Measurements from ENCODE around the gene ASTN1. TPM values are rescaled to one million over a fixed set of nuclear protein-coding genes. Genes with fewer than 3 reads are reported as not detected.

Gene ASTN1
- total and polyA plus RNA-seq, 2 of the 4 experiments (the other 2 are of a cell fraction), result under 0.01 to 0.07 TPM

GRCh38 chr1:177077734-177078499 lies 86.6 kb downstream of the ASTN1 start:
- no peaks in the 10 kb centered on the region for H3K9me3 ChIP-seq (ENCODE audit: control insufficient read depth, insufficient read depth, low read length)
- H3K4me3 ChIP-seq (ENCODE audit: insufficient read depth, low read depth, low read length), result no peak overlapping the region
- no peak overlapping the region for H3K23ac ChIP-seq (ENCODE audit: low read depth, low read length)
- no peak overlapping the region for H4K91ac ChIP-seq (ENCODE audit: insufficient read depth, low read depth, low read length)
- H3K27ac ChIP-seq (ENCODE audit: insufficient read depth, low read length), result no peak overlapping the region
- no peaks in the 10 kb centered on the region for H4K20me1 ChIP-seq (ENCODE audit: insufficient read depth, low read length)
- WGBS, 2 experiments (ENCODE audit: extremely low coverage in 2 of 2, insufficient read length in 1 of 2), result 27% methylated on average over 2 of the region's 4 CpGs; no CpG with 5 or more reads in 1 of the 2 experiments
- dilution Hi-C loops (cut with HindIII; ENCODE audit: low sequenced_read_pairs, unreplicated experiment) (no loop called here), intact Hi-C loops (cut with micrococcal nuclease) (no loop called here), in situ Hi-C loops (cut with MboI; ENCODE audit: low sequenced_read_pairs) (no loop called here)
- DNase-seq (no peak), ATAC-seq (ENCODE audit: low read depth) (no peak)
- no peak overlapping the region for H2BK15ac ChIP-seq (ENCODE audit: low read depth, low read length)
- CTCF ChIA-PET, result no interaction called here
- BruUV-seq (replicated peaks), result no TSS peak
- no peak overlapping the region for H2AFZ ChIP-seq (replicated peaks; ENCODE audit: low read length, poor library complexity)
- H2AK9ac ChIP-seq (replicated peaks; ENCODE audit: low read depth, low read length, poor library complexity), result no peak overlapping the region
- H3K9ac ChIP-seq (ENCODE audit: low read depth, low read length), result no peak overlapping the region
- POLR2A ChIA-PET (ENCODE audit: unreplicated experiment), result no interaction called here
- no peak overlapping the region for H2BK5ac ChIP-seq (ENCODE audit: low read depth, low read length, poor library complexity, severe bottlenecking)
- no peak overlapping the region for H3K14ac ChIP-seq (replicated peaks; ENCODE audit: low read depth, low read length)
- H3K79me1 ChIP-seq (ENCODE audit: low read depth in 1 of 2, low read length in 2 of 2), result no peaks in the 10 kb centered on the region
- H3K4ac ChIP-seq (ENCODE audit: low read depth, low read length), result no peak overlapping the region
- H4K5ac ChIP-seq (ENCODE audit: low read depth, low read length), result no peak overlapping the region
- no peak overlapping the region for H3K4me2 ChIP-seq (ENCODE audit: low read depth, low read length)
- H3K4me1 ChIP-seq (ENCODE audit: control insufficient read depth, insufficient read depth, low read length), result no peaks in the 10 kb centered on the region
- no peaks in the 10 kb centered on the region for H3K36me3 ChIP-seq (ENCODE audit: control insufficient read depth, insufficient read depth, low read length)
- H3K27me3 ChIP-seq (ENCODE audit: control insufficient read depth, insufficient read depth, low read length), result no peaks in the 10 kb centered on the region
- TF ChIP-seq CTCF (conservative IDR thresholded peaks at IDR 0.05; ENCODE audit: low read depth, low read length) (no peak), RAD21 (IDR thresholded peaks at IDR 0.05; ENCODE audit: low read length) (no peak), USF2 (IDR thresholded peaks at IDR 0.05; ENCODE audit: low read depth, low read length) (no peak), RCOR1 (IDR thresholded peaks at IDR 0.05; ENCODE audit: insufficient replicate concordance, low read length) (no peak), NFE2L2 (IDR thresholded peaks at IDR 0.05; ENCODE audit: low read depth, low read length) (no peak), BHLHE40 (IDR thresholded peaks at IDR 0.05; ENCODE audit: low read depth, low read length) (no peak), MAZ (IDR thresholded peaks at IDR 0.05; ENCODE audit: borderline replicate concordance, low read depth, low read length) (no peak), RFX5 (IDR thresholded peaks at IDR 0.05; ENCODE audit: low read depth, low read length) (no peak), CHD1 (IDR thresholded peaks at IDR 0.05; ENCODE audit: low read depth, low read length) (no peak)
- H3K18ac ChIP-seq (ENCODE audit: low read depth, low read length), result no peak overlapping the region
- no peak overlapping the region for H2AK5ac ChIP-seq (ENCODE audit: low read depth, low read length)
- H2BK20ac ChIP-seq (ENCODE audit: low read depth, low read length), result no peak overlapping the region
- no peak overlapping the region for H2BK120ac ChIP-seq (ENCODE audit: low read depth, low read length)
- H4K8ac ChIP-seq (ENCODE audit: low read depth in 2 of 2, low read length in 2 of 2), result no peak overlapping the region
- H3K56ac ChIP-seq (ENCODE audit: extremely low read depth, insufficient read depth, low read length), result no peak overlapping the region
- no peaks in the 10 kb centered on the region for H3K9me1 ChIP-seq (ENCODE audit: insufficient read depth, low read length)

Data from IMR-90 (cell line).